ENCODE measurements around the gene MYO15B. TPM values are rescaled to one million over a fixed set of nuclear protein-coding genes. Genes with fewer than 3 reads are reported as not detected.

The MYO15B gene
- total RNA-seq, 1 experiment from 2014 or later, result 30.3 TPM

- Histone ChIP-seq H3K36me3 (ENCODE audit: control insufficient read depth in 1 of 2, insufficient read depth in 2 of 2, low read length in 2 of 2) (no peaks in the 10 kb centered on the region; a peak in 1 of 4 replicates), H3K9me3 (ENCODE audit: control insufficient read depth in 1 of 2, insufficient read depth in 1 of 2, low read depth in 1 of 2, low read length in 2 of 2) (no peaks in the 10 kb centered on the region), H3K9me2 (ENCODE audit: insufficient read depth) (no peaks in the 10 kb centered on the region), H3K27ac (ENCODE audit: low read depth, low read length) (no peak overlapping the region), H4K20me1 (ENCODE audit: insufficient read depth) (no peaks in the 10 kb centered on the region), H3K9ac (ENCODE audit: low read length) (no peak overlapping the region), H3K4me1 (ENCODE audit: control insufficient read depth in 1 of 2, insufficient read depth in 2 of 2, low read length in 2 of 2) (peaks cover 0 to 19% of the 10 kb centered on the region in 2 experiments; a peak in 2 of 4 replicates), H3K79me2 (ENCODE audit: insufficient read depth, low read length) (peaks cover 71% of the 10 kb centered on the region), H3K4me2 (ENCODE audit: low read length) (no peak overlapping the region), H2AFZ (ENCODE audit: low read depth, low read length, poor library complexity, severe bottlenecking) (no peak overlapping the region), H3K27me3 (ENCODE audit: insufficient read depth, low read length) (no peaks in the 10 kb centered on the region), H3K4me3 (replicated peaks in 1 of 2; ENCODE audit: low read depth in 1 of 2, low read length in 2 of 2) (no peak overlapping the region)
- RAD21 ChIA-PET (ENCODE audit: low non-redundant PET in 1 of 2, low total read pairs in 2 of 2, uncharacterized antibody in 2 of 2, unreplicated experiment in 2 of 2), result no interaction called here
- ATAC-seq (no peak), DNase-seq (ENCODE audit: low read depth, low spot score) (no peak)
- intact Hi-C loops (cut with micrococcal nuclease), result no loop called here
- CTCF ChIA-PET, result interaction anchor here (1.5 kb wide), 1 partner anchor 59 kb away, joined by 4 read pairs; no protein-coding TSS in a partner anchor
- no TSS peak for BruUV-seq (replicated peaks)
- TF ChIP-seq CTCF (IDR thresholded peaks at IDR 0.05 in 2 of 3, conservative IDR thresholded peaks at IDR 0.05 in 1 of 3; ENCODE audit: borderline replicate concordance in 1 of 3, insufficient read depth in 1 of 3, low read depth in 2 of 3, low read length in 2 of 3) (no peak), FOSL1 (IDR thresholded peaks at IDR 0.05; ENCODE audit: low read depth) (no peak), EZH2 (IDR thresholded peaks at IDR 0.05) (no peak), CBX3 (IDR thresholded peaks at IDR 0.05; ENCODE audit: low read depth) (no peak), ATF3 (IDR thresholded peaks at IDR 0.05) (no peak), TCF7L2 (IDR thresholded peaks at IDR 0.05; ENCODE audit: borderline replicate concordance, extremely low read depth, insufficient read depth, insufficient read length) (no peak), REST (IDR thresholded peaks at IDR 0.05; ENCODE audit: low read depth) (no peak), RAD21 (IDR thresholded peaks at IDR 0.05; ENCODE audit: low read depth) (no peak), ZNF274 (IDR thresholded peaks at IDR 0.05; ENCODE audit: low read depth, low read length) (no peak), SIN3A (IDR thresholded peaks at IDR 0.05; ENCODE audit: low read depth) (no peak), POLR2AphosphoS5 (IDR thresholded peaks at IDR 0.05; ENCODE audit: low read depth, low read length) (no peak), MAX (IDR thresholded peaks at IDR 0.05) (no peak), YY1 (IDR thresholded peaks at IDR 0.05; ENCODE audit: extremely low read depth, insufficient replicate concordance, low read depth, low read length) (no peak), EGR1 (IDR thresholded peaks at IDR 0.05; ENCODE audit: low read depth) (no peak)
- POLR2A ChIA-PET, result interaction anchor here (1.5 kb wide), 1 partner anchor 16 kb away, joined by 5 read pairs; no protein-coding TSS in a partner anchor
Measured at GRCh38 chr17:75542728-75543336, 44.8 kb upstream of the MYO15B start.

All from HCT116 (cell line).